K562 (cell line): Measurements from ENCODE around the gene PPP1R37. TPM values are rescaled to one million over a fixed set of nuclear protein-coding genes. Genes with fewer than 3 reads are reported as not detected.

Experiments used
- ATAC-seq: fragments of 200-7000 bp; cut with Tn5 transposase; 3 replicates; pipeline ENCODE4 v1.9.1; 2020; ENCODE audit warnings: moderate library complexity
- BruUV-seq: library from RNA; stranded (reverse); fragments of 400-500 nt; replicated peaks from 2 replicates; lab custom pipeline; 2021; lab: Mats Ljungman, UMichigan
- CTCF ChIA-PET: fragments of 300-600 bp; formaldehyde crosslinking; extraction: SDS; loops from one replicate; lab custom pipeline; 2021; ENCODE audit warnings: low intra/inter-chr PET ratio; lab: Yijun Ruan, JAX
- POLR2A ChIA-PET: fragments of 300-600, 350-650 bp; sonication (Branson Sonifier 250); formaldehyde crosslinking; extraction: SDS; loops from one replicate; lab custom pipeline; 2021; ENCODE audit warnings: antibody characterized with exemption, inconsistent platforms; lab: Yijun Ruan, JAX
- DNase-seq, 4 experiments: peaks; one replicate each; pipeline versions ENCODE4 v3.0.0 to v3.0.0-alpha.2; 2011 to 2018; ENCODE audit warnings: low spot score in 3 of 4, mixed read lengths in 3 of 4; ENCODE audit errors: extremely low read depth in 1 of 4
- FAIRE-seq: peaks from 2 replicates; lab custom pipeline; 2011; peaks lifted over from hg19 to GRCh38; lab: Jason Lieb, UNC
- H2AFZ ChIP-seq: 2 replicates; pipeline ENCODE4 v1.6.0; 2011; ENCODE audit warnings: low read depth, low read length, control low read depth, inconsistent platforms
- H3K27ac ChIP-seq: fragments of 200-600 bp; 3 replicates; pipeline ENCODE4 v1.8.0; 2011; ENCODE audit warnings: low read depth, mild to moderate bottlenecking, control low read depth, inconsistent platforms, low read length, moderate library complexity, mixed read lengths; ENCODE audit errors: extremely low read depth
- H3K27me3 ChIP-seq, 2 experiments: fragments of 300-600 bp in 1 of 2; 2 replicates in 1 of 2; 3 replicates in 1 of 2; pipeline versions ENCODE4 v1.6.0 to v1.8.0; 2011; ENCODE audit warnings: inconsistent platforms in 2 of 2, low read length in 2 of 2, mild to moderate bottlenecking in 1 of 2, mixed read lengths in 1 of 2, moderate library complexity in 1 of 2; ENCODE audit not compliant: control insufficient read depth in 2 of 2, insufficient read depth in 2 of 2
- H3K36me3 ChIP-seq: fragments of 300-600 bp; 3 replicates; pipeline ENCODE4 v1.8.0; 2011; ENCODE audit warnings: mild to moderate bottlenecking, low read length, inconsistent platforms; ENCODE audit not compliant: control insufficient read depth, insufficient read depth
- H3K4me1 ChIP-seq, 2 experiments: fragments of 200-600 bp in 1 of 2; replicated peaks in 1 of 2; 2 replicates in 1 of 2; 3 replicates in 1 of 2; pipeline versions ENCODE4 v1.5.1 to v1.8.0; 2011; ENCODE audit warnings: inconsistent platforms in 2 of 2, low read length in 2 of 2, mild to moderate bottlenecking in 1 of 2, mixed read lengths in 1 of 2, moderate library complexity in 1 of 2; ENCODE audit not compliant: control insufficient read depth in 2 of 2, insufficient read depth in 2 of 2
- H3K4me2 ChIP-seq: 2 replicates; pipeline ENCODE4 v1.6.1; 2011; ENCODE audit warnings: low read length, control low read depth, inconsistent platforms, mixed read lengths; ENCODE audit not compliant: insufficient read depth
- H3K4me3 ChIP-seq: fragments of 200-600 bp; sonication (generic), shearing (Covaris generic); 2 replicates; pipeline ENCODE4 v1.5.1; 2016; ENCODE audit warnings: control low read depth, inconsistent platforms
- H3K79me2 ChIP-seq: fragments of 200-600 bp; 3 replicates; pipeline ENCODE4 v1.8.0; 2011; ENCODE audit warnings: low read length, inconsistent platforms; ENCODE audit not compliant: control insufficient read depth, insufficient read depth
- H3K9ac ChIP-seq, 2 experiments: 2 replicates each; pipeline versions ENCODE4 v1.6.0 to v1.6.1; 2011; ENCODE audit warnings: low read depth in 2 of 2, low read length in 2 of 2, control low read depth in 1 of 2, inconsistent platforms in 1 of 2, mild to moderate bottlenecking in 1 of 2, mixed read lengths in 1 of 2; ENCODE audit not compliant: insufficient read depth in 1 of 2
- H3K9me1 ChIP-seq: one replicate; pipeline ENCODE4 v1.6.0; 2011; ENCODE audit warnings: inconsistent platforms, mild to moderate bottlenecking, low read length, moderate library complexity; ENCODE audit not compliant: control insufficient read depth, insufficient read depth
- H3K9me3 ChIP-seq: replicated peaks from 2 replicates; pipeline ENCODE4 v1.5.1; 2011; ENCODE audit warnings: low read depth, low read length, inconsistent platforms; ENCODE audit not compliant: control insufficient read depth, insufficient read depth
- H4K20me1 ChIP-seq: replicated peaks from 2 replicates; pipeline ENCODE4 v1.6.1; 2011; ENCODE audit warnings: low read length, inconsistent platforms, mixed read lengths; ENCODE audit not compliant: control insufficient read depth, insufficient read depth
- ARID2 ChIP-seq: fragments of 450-650 bp; IDR thresholded peaks from 2 replicates; pipeline ENCODE4 v1.6.1; 2017; ENCODE audit warnings: antibody characterized with exemption, mild to moderate bottlenecking
- ATF1 ChIP-seq, 2 experiments: fragments of 450-650 bp in 1 of 2; IDR thresholded peaks; 2 replicates each; pipeline ENCODE4 v1.6.1; 2016; ENCODE audit warnings: missing compliant biosample characterization in 1 of 2, missing genetic modification characterization in 1 of 2
- CBX1 ChIP-seq: sonication (generic); IDR thresholded peaks from 2 replicates; pipeline ENCODE4 v1.6.1; 2016; ENCODE audit warnings: antibody characterized with exemption, low read depth, mild to moderate bottlenecking
- CXXC5 ChIP-seq: fragments of 250-450 bp; sonication (Bioruptor Pico); IDR thresholded peaks from 2 replicates; pipeline ENCODE4 v1.8.0; 2022; ENCODE audit warnings: inconsistent platforms, mild to moderate bottlenecking, moderate library complexity
- MAZ ChIP-seq, 2 experiments: fragments of 450-650 bp in 1 of 2; sonication (generic) in 1 of 2; formaldehyde crosslinking; IDR thresholded peaks in 1 of 2; conservative IDR thresholded peaks in 1 of 2; 2 replicates each; pipeline versions ENCODE4 v1.4.0 to v1.5.0; 2020; ENCODE audit warnings: mild to moderate bottlenecking in 1 of 2, missing genetic modification reagents in 1 of 2
- MCM7 ChIP-seq, 2 experiments: fragments of 450-650 bp; IDR thresholded peaks; 2 replicates each; pipeline ENCODE4 v1.6.1; 2016 to 2018
- MTA1 ChIP-seq: fragments of 450-650 bp; IDR thresholded peaks from 2 replicates; pipeline ENCODE4 v1.6.1; 2017; ENCODE audit warnings: borderline replicate concordance
- MYC ChIP-seq, 2 experiments: fragments of 250-450 bp in 1 of 2; sonication (Bioruptor Pico) in 1 of 2; IDR thresholded peaks; 2 replicates each; pipeline versions ENCODE4 v1.5.1 to v1.6.1; 2012 to 2021; ENCODE audit warnings: low read depth in 2 of 2, borderline replicate concordance in 1 of 2, improper control_type of control experiment in 1 of 2, low read length in 1 of 2, mild to moderate bottlenecking in 1 of 2, moderate library complexity in 1 of 2
- NRF1 ChIP-seq, 2 experiments: fragments of 450-650 bp; IDR thresholded peaks in 1 of 2; conservative IDR thresholded peaks in 1 of 2; 2 replicates each; pipeline ENCODE4 v1.6.1; 2014; ENCODE audit warnings: mild to moderate bottlenecking in 2 of 2
- PPARD ChIP-seq: fragments of 250-450 bp; sonication (Bioruptor Pico); IDR thresholded peaks from 2 replicates; pipeline ENCODE4 v1.8.0; 2022; ENCODE audit warnings: inconsistent platforms, mild to moderate bottlenecking, moderate library complexity
- SMARCE1 ChIP-seq: fragments of 450-650 bp; IDR thresholded peaks from 2 replicates; pipeline ENCODE4 v1.7.1; 2016; ENCODE audit warnings: mild to moderate bottlenecking
- TCF7 ChIP-seq: sonication (generic); IDR thresholded peaks from 2 replicates; pipeline ENCODE4 v1.6.1; 2016; ENCODE audit warnings: antibody characterized with exemption, borderline replicate concordance
- TEAD4 ChIP-seq, 2 experiments: sonication (generic) in 1 of 2; formaldehyde crosslinking in 1 of 2; IDR thresholded peaks; 2 replicates each; pipeline versions ENCODE4 v1.6.1 to v1.8.0; 2012 to 2022; ENCODE audit warnings: borderline replicate concordance in 1 of 2, inconsistent platforms in 1 of 2, low read length in 1 of 2, mild to moderate bottlenecking in 1 of 2, missing genetic modification reagents in 1 of 2
- TRIM24 ChIP-seq, 2 experiments: fragments of 450-650 bp; IDR thresholded peaks; 2 replicates each; pipeline ENCODE4 v1.6.1; 2016
- VEZF1 ChIP-seq: fragments of 200-800 bp; sonication (Bioruptor generic); IDR thresholded peaks from 2 replicates; pipeline ENCODE4 v1.6.1; 2017; ENCODE audit warnings: missing genetic modification characterization, missing compliant biosample characterization
- ZNF589 ChIP-seq: fragments of 200-800 bp; sonication (Bioruptor generic); IDR thresholded peaks from 2 replicates; pipeline ENCODE4 v1.6.1; 2016; ENCODE audit warnings: low read depth, missing genetic modification characterization, missing compliant biosample characterization
- WGBS: fragments of 100-300 bp; shearing (Covaris generic); methylation state at CpG from one replicate; pipeline ENCODE4 v1.1.6; 2016; ENCODE audit warnings: low coverage, mixed read lengths; ENCODE audit not compliant: insufficient coverage; ENCODE audit errors: missing lambda C conversion rate; 5-methylcytosine and 5-hydroxymethylcytosine counted together
- in situ Hi-C: fragments of 300-500 bp; cut with MboI; formaldehyde crosslinking; loops from 4 replicates; pipeline ENCODE4 v1.15.0; 2018; ENCODE audit warnings: inconsistent platforms, mixed read lengths
- intact Hi-C: fragments of 100-400 bp; cut with micrococcal nuclease; formaldehyde crosslinking; loops from 2 replicates; pipeline ENCODE4 v1.14.2; 2022
- polyA plus RNA-seq, 8 experiments: library from polyadenylated mRNA; depleted of rRNA in 4 of 8; stranded (reverse) in 5 of 8; unstranded in 3 of 8; fragments of >200 nt; fragmentation: Nextera tagmentation in 2 of 8; fragmentation: Illumina TruSeq in 1 of 8; extraction: Ambion mirVana in 2 of 8; extraction: Trizol in 1 of 8; gene quantifications; 2 replicates each; pipeline versions ENCODE4 v1.2.1 to v1.2.3, GENCODE V29; 2011 to 2014; ENCODE audit warnings: inconsistent platforms in 1 of 8, missing spikeins in 1 of 8
- total RNA-seq, 7 experiments: library from RNA; depleted of rRNA in 6 of 7; stranded (reverse); fragments of >200 nt in 6 of 7; fragmentation: Illumina TruSeq in 2 of 7; extraction: Trizol in 2 of 7; gene quantifications; 2 replicates each; pipeline versions ENCODE4 v1.2.1 to v1.2.3, GENCODE V29; 2011 to 2021; ENCODE audit warnings: low replicate concordance in 1 of 7
- TF ChIP-seq, protein P1 (sequence below): conservative IDR thresholded peaks from 2 replicates; pipeline ENCODE4 v1.6.1; 2011; ENCODE audit warnings: low read depth, mild to moderate bottlenecking, low read length; ENCODE audit not compliant: control insufficient read depth
- TF ChIP-seq, protein P2 (sequence below): sonication (generic); formaldehyde crosslinking; IDR thresholded peaks from 2 replicates; pipeline ENCODE4 v1.8.0; 2022; ENCODE audit warnings: mild to moderate bottlenecking, missing genetic modification reagents

Gene PPP1R37
- total and polyA plus RNA-seq, 9 of the 15 experiments (the other 6 are each of a cell fraction or from before 2014, with no cell fraction given) = 0.04 to 20.3 (median 7.3) TPM

DNA sequence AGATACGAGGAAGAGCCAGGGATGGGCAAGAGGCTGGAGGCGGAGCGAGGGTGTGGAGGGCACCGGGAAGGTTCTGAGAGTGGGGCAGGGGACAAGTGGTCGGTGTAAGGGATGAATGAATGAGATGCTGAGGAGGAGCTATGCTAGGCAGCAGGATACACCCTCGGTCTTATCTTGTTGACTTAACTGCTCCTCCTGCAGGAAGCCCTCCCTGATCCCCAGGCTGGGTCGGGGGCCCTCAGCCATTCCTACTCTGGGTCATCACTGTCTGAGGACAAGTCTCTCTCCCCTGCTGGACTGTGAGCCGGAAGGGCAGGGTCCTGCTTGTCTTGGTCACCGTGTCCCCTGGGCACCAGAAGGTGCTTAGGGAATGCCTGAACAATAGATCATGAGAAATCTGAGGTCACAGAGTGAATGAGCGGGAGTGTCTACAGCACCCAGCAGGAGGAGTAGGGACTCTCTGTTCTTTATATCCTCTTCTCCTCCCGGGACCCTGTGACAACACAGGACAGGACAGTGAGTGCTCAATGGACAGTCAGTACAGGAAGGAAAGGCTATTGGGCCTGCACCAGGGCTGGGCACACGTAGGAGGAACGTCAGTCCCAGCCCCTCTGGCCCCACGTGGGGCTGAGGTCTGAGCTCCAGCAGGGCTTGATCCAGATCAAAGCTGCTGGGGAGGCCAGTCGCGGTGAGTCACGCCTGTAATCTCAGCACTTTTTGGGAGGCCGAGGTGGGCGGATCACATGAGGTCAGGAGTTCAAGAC lies 61.3 kb downstream of the PPP1R37 start:
- peak; percentile 97 for FAIRE-seq
- Histone ChIP-seq H3K9me3 (no peaks in the 10 kb centered on the region), H3K36me3 (no peaks in the 10 kb centered on the region), H3K27ac (peak overlapping the region; percentile 46; the same call in 1 of the 3 replicates), H3K9me1 (peaks cover 5% of the 10 kb centered on the region), H3K27me3 (peaks cover 4 to 9% of the 10 kb centered on the region in 2 experiments; a peak in 1 of 5 replicates), H2AFZ (peak overlapping the region; percentile 79), H3K4me2 (peak overlapping the region; percentile 66), H3K4me3 (peak overlapping the region; percentile 18; the same call in 1 of the 2 replicates), H4K20me1 (peaks cover 8% of the 10 kb centered on the region), H3K9ac (peak overlapping the region; percentile 2 to 88; a peak in 2 of 4 replicates), H3K79me2 (no peaks in the 10 kb centered on the region), H3K4me1 (peaks cover 15 to 67% of the 10 kb centered on the region in 2 experiments)
- WGBS = 3% methylated on average over 17 of the region's 19 CpGs
- in situ Hi-C loops (no loop called here), intact Hi-C loops (no loop called here)
- BruUV-seq = no TSS peak
- DNase-seq = peak; percentile 82 to 87 (median 86)
- ChIA-PET CTCF (no interaction called here), POLR2A (interaction anchor here (0.5 to 1.4 kb wide), 6 partner anchors 9 to 100 kb away, joined by 3 read pairs; partner anchors contain the start of gene PPP1R37)
- ATAC-seq = peak; percentile 87
- TF ChIP-seq MCM7 (IDR thresholded peaks at IDR 0.05) (no peak), PPARD (no peak), TEAD4 (IDR thresholded peaks at IDR 0.05; ENCODE audit: low read length) (0 out of 2 replicates have a peak, but pooled peaks have one; percentile 29), TEAD4 (CRISPR knock-in tag; IDR thresholded peaks at IDR 0.05; ENCODE audit: borderline replicate concordance) (no peak), CXXC5 (peak; percentile 51), ZNF589 (CRISPR knock-in tag) (no peak), VEZF1 (peak; percentile 53), MYC (IDR thresholded peaks at IDR 0.05; ENCODE audit: low read depth, low read length) (peak; percentile 63; the same call in 1 of the 2 replicates), MYC (CRISPR knock-in tag; IDR thresholded peaks at IDR 0.05; ENCODE audit: borderline replicate concordance, low read depth) (no peak), ARID2 (no peak), ATF1 (CRISPR knock-in tag; IDR thresholded peaks at IDR 0.05) (no peak), ATF1 (tag; IDR thresholded peaks at IDR 0.05) (peak; percentile 87), TCF7 (peak; percentile 98), CBX1 (0 out of 2 replicates have a peak, but pooled peaks have one; percentile 18), TRIM24 (IDR thresholded peaks at IDR 0.05) (no peak), NRF1 (conservative IDR thresholded peaks at IDR 0.05 in 1 of 2, IDR thresholded peaks at IDR 0.05 in 1 of 2) (peak; percentile 17 to 33; a peak in 2 of 4 replicates), MAZ (CRISPR knock-in tag; conservative IDR thresholded peaks at IDR 0.05 in 1 of 2, IDR thresholded peaks at IDR 0.05 in 1 of 2) (peak in 1 of 2 experiments; percentile 26; a peak in 1 of 4 replicates), SMARCE1 (peak; percentile 87), MTA1 (no peak)
- TF ChIP-seq, protein P1, sequence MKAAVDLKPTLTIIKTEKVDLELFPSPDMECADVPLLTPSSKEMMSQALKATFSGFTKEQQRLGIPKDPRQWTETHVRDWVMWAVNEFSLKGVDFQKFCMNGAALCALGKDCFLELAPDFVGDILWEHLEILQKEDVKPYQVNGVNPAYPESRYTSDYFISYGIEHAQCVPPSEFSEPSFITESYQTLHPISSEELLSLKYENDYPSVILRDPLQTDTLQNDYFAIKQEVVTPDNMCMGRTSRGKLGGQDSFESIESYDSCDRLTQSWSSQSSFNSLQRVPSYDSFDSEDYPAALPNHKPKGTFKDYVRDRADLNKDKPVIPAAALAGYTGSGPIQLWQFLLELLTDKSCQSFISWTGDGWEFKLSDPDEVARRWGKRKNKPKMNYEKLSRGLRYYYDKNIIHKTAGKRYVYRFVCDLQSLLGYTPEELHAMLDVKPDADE = peak; percentile 36; the same call in 1 of the 2 replicates
- TF ChIP-seq, protein P2, sequence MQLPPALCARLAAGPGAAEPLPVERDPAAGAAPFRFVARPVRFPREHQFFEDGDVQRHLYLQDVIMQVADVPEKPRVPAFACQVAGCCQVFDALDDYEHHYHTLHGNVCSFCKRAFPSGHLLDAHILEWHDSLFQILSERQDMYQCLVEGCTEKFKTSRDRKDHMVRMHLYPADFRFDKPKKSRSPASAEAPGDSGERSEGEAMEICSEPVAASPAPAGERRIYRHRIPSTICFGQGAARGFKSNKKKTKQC = no peak
